Testis (tissue), 3 donors: ENCODE results near the gene WFDC13. TPM values are rescaled to one million over a fixed set of nuclear protein-coding genes. Genes with fewer than 3 reads are reported as not detected.

Experiments used
- DNase-seq: peaks from one replicate; pipeline ENCODE4 v3.0.0-alpha.2; 2019
- H3K27ac ChIP-seq, 2 donors: fragments of 200-600 bp; sonication (generic); one replicate each; pipeline ENCODE4 v1.5.1; 2019
- H3K27me3 ChIP-seq: fragments of 200-600 bp; sonication (generic); one replicate; pipeline ENCODE4 v1.5.1; 2019
- H3K36me3 ChIP-seq: fragments of 200-600 bp; sonication (generic); one replicate; pipeline ENCODE4 v1.5.1; 2017; ENCODE audit warnings: low read depth; ENCODE audit errors: missing control alignments
- H3K4me1 ChIP-seq: fragments of 200-600 bp; sonication (generic); one replicate; pipeline ENCODE4 v1.5.1; 2019
- H3K4me3 ChIP-seq, 2 donors: fragments of 200-600 bp; sonication (generic); one replicate each; pipeline ENCODE4 v1.5.1; 2017 to 2019
- H3K9me3 ChIP-seq: fragments of 200-600 bp; sonication (generic); one replicate; pipeline ENCODE4 v1.5.1; 2017
- POLR2A ChIP-seq: fragments of 450-650 bp; IDR thresholded peaks from one replicate; pipeline ENCODE4 v1.6.1; 2017; ENCODE audit warnings: antibody characterized with exemption, mild to moderate bottlenecking, moderate library complexity
- WGBS, 2 donors: methylation state at CpG; one replicate each; pipeline ENCODE4 v1.1.5; 2018; 5-methylcytosine and 5-hydroxymethylcytosine counted together
- intact Hi-C: fragments of 100-400 bp; cut with DNase I; formaldehyde crosslinking; loops from one replicate; pipeline ENCODE4 v1.15.1; 2023; ENCODE audit warnings: low total_unique reads
- polyA plus RNA-seq: library from polyadenylated mRNA; stranded (reverse); fragments of 350-450 nt; fragmentation: Illumina TruSeq; extraction: RNeasy Lipid Tissue Mini Kit (QIAGEN cat#74804); gene quantifications from one replicate; pipeline ENCODE4 v1.2.3, GENCODE V29; 2014; ENCODE audit warnings: low read depth, low replicate concordance; ENCODE audit not compliant: insufficient read depth
- total RNA-seq, 2 donors: library from RNA; depleted of rRNA; stranded (reverse); fragments of >200 nt; gene quantifications; one replicate each; pipeline ENCODE4 v1.2.3, GENCODE V29; 2016
- TF ChIP-seq, protein P1 (sequence below), 3 experiments: fragments of 450-650 bp in 2 of 3; fragments of 200-600 bp in 1 of 3; sonication (generic) in 1 of 3; IDR thresholded peaks; one replicate each; pipeline ENCODE4 v1.5.1; 2016 to 2019; ENCODE audit warnings: antibody characterized with exemption in 3 of 3, mild to moderate bottlenecking in 2 of 3, moderate library complexity in 1 of 3

WFDC13 gene
- total and polyA plus RNA-seq, 3 donors from 2014 or later = not detected

DNA sequence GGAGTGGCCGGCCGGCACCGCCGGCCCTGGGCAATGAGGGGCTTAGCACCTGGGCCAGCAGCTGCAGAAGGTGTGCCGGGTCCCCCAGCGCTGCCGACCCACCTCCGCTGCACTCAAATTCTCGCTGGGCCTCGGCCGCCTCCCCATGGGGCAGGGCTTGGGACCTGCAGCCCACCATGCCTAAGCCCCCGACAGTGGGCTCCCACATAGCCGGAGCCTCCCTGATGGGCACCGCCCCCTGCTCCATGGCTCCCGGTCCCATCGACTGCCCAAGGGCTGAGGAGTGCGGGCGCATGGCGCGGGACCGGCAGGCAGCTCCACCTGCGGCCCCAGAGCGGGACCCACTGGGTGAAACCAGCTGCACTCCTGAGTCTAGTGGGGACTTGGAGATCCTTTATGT lies 34.1 kb downstream of the WFDC13 start:
- Histone ChIP-seq H3K27ac (no peak overlapping the region), H3K27me3 (no peaks in the 10 kb centered on the region), H3K4me3 (no peak overlapping the region), H3K4me1 (no peaks in the 10 kb centered on the region), H3K9me3 (no peaks in the 10 kb centered on the region), H3K36me3 (no peaks in the 10 kb centered on the region)
- 83 to 90% methylated on average over 9 to 20 of the region's 23 CpGs for WGBS, 2 donors
- intact Hi-C loops = no loop called here
- TF ChIP-seq, protein P1, sequence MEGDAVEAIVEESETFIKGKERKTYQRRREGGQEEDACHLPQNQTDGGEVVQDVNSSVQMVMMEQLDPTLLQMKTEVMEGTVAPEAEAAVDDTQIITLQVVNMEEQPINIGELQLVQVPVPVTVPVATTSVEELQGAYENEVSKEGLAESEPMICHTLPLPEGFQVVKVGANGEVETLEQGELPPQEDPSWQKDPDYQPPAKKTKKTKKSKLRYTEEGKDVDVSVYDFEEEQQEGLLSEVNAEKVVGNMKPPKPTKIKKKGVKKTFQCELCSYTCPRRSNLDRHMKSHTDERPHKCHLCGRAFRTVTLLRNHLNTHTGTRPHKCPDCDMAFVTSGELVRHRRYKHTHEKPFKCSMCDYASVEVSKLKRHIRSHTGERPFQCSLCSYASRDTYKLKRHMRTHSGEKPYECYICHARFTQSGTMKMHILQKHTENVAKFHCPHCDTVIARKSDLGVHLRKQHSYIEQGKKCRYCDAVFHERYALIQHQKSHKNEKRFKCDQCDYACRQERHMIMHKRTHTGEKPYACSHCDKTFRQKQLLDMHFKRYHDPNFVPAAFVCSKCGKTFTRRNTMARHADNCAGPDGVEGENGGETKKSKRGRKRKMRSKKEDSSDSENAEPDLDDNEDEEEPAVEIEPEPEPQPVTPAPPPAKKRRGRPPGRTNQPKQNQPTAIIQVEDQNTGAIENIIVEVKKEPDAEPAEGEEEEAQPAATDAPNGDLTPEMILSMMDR (IDR thresholded peaks at IDR 0.05) = no peak
- TF ChIP-seq POLR2A = no peak
- no peak for DNase-seq

DNA sequence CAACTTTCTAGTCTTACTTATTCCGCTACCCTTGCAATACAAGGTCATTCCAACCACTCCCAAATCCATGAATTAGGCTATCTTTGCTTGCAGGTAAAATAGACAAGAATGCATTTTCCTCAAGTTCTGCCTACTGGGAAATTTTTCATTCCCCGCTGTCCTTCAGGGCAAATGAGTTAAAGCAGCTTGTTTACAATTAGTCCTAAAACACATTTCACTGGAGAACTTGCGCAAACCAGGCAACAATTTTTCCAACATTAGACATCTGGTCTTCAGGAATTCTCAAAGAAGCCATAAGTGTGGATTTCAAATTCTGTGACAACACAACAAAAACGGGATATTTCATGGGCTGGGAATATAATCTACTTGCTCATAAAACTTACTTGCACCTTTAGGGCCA lies 40.8 kb downstream of the WFDC13 start:
- no peak for TF ChIP-seq POLR2A
- TF ChIP-seq, protein P1 (IDR thresholded peaks at IDR 0.05) = no peak
- no peak overlapping the region for H3K4me3 ChIP-seq
- H3K36me3 ChIP-seq = no peaks in the 10 kb centered on the region
- DNase-seq = no peak
- H3K27me3 ChIP-seq = no peaks in the 10 kb centered on the region
- no peaks in the 10 kb centered on the region for H3K9me3 ChIP-seq
- H3K27ac ChIP-seq = no peak overlapping the region
- no peaks in the 10 kb centered on the region for H3K4me1 ChIP-seq
- intact Hi-C loops = no loop called here
- 90 to 94% methylated on average over 4 of the region's 4 CpGs for WGBS, 2 donors

DNA sequence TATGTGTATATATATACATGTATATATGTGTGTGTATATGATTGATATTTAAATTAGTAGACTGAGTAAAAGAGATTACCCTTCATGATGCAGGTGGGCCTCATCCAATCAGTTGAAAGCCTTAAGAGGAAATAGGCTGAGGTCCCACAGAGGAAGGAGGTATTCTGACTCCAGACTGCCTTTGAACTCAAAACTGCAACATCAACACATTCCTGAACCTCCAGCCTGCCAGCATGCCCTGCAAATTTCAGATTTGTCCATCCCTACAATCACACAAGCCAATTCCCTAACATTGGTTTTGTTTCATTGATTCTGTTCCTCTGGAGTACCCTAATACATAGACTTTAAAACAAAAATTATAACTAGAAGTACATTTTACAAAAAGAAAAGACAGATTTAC lies 43.2 kb downstream of the WFDC13 start:
- intact Hi-C loops = no loop called here
- Histone ChIP-seq H3K27ac (no peak overlapping the region), H3K27me3 (no peaks in the 10 kb centered on the region), H3K36me3 (no peaks in the 10 kb centered on the region), H3K4me3 (no peak overlapping the region), H3K4me1 (no peaks in the 10 kb centered on the region), H3K9me3 (no peaks in the 10 kb centered on the region)
- no peak for DNase-seq
- TF ChIP-seq, protein P1 (IDR thresholded peaks at IDR 0.05) = no peak
- no peak for TF ChIP-seq POLR2A

DNA sequence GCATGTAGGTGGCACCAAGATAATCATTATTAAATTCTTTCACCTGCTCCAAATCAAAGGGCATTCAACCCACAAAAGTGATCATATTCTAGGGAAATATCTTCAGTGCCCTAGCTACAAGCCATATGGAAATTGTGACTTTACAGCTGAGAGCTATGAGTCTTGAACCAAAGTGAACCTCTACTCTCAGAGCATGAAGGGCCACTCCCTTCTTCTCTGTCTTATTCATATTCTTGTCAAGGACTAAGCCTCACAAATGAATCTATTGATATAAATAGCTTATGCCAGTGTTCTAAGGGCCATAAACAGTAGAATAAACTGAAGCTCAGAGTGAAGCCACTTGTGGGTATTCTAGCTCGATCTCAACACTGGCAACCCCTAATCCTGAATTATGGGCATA lies 49.9 kb downstream of the WFDC13 start:
- no peak for DNase-seq
- H3K9me3 ChIP-seq = no peaks in the 10 kb centered on the region
- H3K36me3 ChIP-seq = no peaks in the 10 kb centered on the region
- intact Hi-C loops = no loop called here
- no peaks in the 10 kb centered on the region for H3K4me1 ChIP-seq
- H3K27me3 ChIP-seq = no peaks in the 10 kb centered on the region
- 90 to 92% methylated on average over 1 of the region's 1 CpG for WGBS, 2 donors
- TF ChIP-seq, protein P1 (IDR thresholded peaks at IDR 0.05) = no peak
- no peak for TF ChIP-seq POLR2A
- no peak overlapping the region for H3K4me3 ChIP-seq
- H3K27ac ChIP-seq = no peak overlapping the region

DNA sequence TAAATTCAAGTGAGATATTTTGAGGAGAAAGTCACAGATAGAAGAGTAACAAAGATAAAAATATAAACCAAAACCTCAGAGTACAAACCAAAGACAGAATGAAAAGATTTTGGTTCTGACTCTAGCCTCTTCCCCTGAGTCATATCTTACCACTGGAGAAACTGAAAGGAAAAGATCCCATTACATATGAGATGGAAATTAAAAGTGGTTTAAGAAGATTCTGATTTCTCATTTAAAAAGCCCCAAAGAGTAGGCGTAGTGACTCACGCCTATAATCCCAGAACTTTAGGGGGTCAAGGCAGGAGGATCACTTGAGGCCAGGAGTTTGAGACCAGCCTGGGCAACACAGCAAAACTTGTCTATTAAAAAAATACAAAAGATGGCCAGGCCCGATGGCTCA lies 50.9 kb downstream of the WFDC13 start:
- no peaks in the 10 kb centered on the region for H3K36me3 ChIP-seq
- H3K27ac ChIP-seq = no peak overlapping the region
- no peaks in the 10 kb centered on the region for H3K9me3 ChIP-seq
- DNase-seq = no peak
- H3K27me3 ChIP-seq = no peaks in the 10 kb centered on the region
- no peaks in the 10 kb centered on the region for H3K4me1 ChIP-seq
- no peak overlapping the region for H3K4me3 ChIP-seq
- WGBS, 2 donors = 83 to 92% methylated on average over 3 of the region's 3 CpGs
- intact Hi-C loops = no loop called here
- TF ChIP-seq POLR2A = no peak
- TF ChIP-seq, protein P1 (IDR thresholded peaks at IDR 0.05) = no peak
